ENCODE measurements around the gene SLC38A6.

Gene SLC38A6

DNA sequence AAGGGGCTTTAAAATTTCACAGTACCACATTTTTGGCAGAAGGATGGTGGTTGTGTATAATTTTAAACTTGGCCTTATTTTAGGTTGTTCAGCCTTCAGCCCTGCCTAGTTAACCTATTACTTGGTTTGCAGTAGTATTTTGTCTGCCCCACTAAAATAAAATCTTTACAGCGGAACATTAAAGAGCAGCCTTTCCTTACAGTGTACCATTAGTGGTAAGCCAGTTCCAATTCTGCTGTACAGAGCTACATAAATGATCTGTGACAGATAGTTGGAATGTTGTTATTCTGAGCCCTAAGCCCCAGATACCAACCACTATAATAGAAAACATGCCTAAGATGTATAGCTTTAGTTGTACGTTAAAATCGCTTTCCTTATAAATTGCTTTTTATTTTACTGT lies 56.2 kb downstream of the SLC38A6 start:
- Histone ChIP-seq H4K20me1 (ENCODE audit: insufficient read depth, low read length) (no peaks in the 10 kb centered on the region), H3K9ac (ENCODE audit: low read depth, low read length) (no peak overlapping the region), H3K27me3 (ENCODE audit: insufficient read depth, low read length, poor library complexity) (no peaks in the 10 kb centered on the region), H3K27ac (ENCODE audit: low read length) (no peak overlapping the region), H3K4me1 (ENCODE audit: insufficient read depth, low read length) (peaks cover 17% of the 10 kb centered on the region), H3K9me3 (ENCODE audit: insufficient read depth, low read length, severe bottlenecking) (no peaks in the 10 kb centered on the region), H3K79me2 (ENCODE audit: insufficient read depth, low read length) (no peaks in the 10 kb centered on the region), H3K4me2 (ENCODE audit: insufficient read depth, low read length) (no peak overlapping the region), H3K4me3 (ENCODE audit: low read depth in 1 of 2, low read length in 2 of 2) (no peak overlapping the region), H2AFZ (ENCODE audit: low read depth, low read length) (no peak overlapping the region), H3K36me3 (ENCODE audit: insufficient read depth, low read length) (no peaks in the 10 kb centered on the region)
- ATAC-seq (ENCODE audit: insufficient read depth, low read depth), result no peak
- no peak for DNase-seq
- TF ChIP-seq EZH2 (IDR thresholded peaks at IDR 0.05; ENCODE audit: borderline replicate concordance, low read depth, low read length, severe bottlenecking), result no peak
- TF ChIP-seq, protein P1, sequence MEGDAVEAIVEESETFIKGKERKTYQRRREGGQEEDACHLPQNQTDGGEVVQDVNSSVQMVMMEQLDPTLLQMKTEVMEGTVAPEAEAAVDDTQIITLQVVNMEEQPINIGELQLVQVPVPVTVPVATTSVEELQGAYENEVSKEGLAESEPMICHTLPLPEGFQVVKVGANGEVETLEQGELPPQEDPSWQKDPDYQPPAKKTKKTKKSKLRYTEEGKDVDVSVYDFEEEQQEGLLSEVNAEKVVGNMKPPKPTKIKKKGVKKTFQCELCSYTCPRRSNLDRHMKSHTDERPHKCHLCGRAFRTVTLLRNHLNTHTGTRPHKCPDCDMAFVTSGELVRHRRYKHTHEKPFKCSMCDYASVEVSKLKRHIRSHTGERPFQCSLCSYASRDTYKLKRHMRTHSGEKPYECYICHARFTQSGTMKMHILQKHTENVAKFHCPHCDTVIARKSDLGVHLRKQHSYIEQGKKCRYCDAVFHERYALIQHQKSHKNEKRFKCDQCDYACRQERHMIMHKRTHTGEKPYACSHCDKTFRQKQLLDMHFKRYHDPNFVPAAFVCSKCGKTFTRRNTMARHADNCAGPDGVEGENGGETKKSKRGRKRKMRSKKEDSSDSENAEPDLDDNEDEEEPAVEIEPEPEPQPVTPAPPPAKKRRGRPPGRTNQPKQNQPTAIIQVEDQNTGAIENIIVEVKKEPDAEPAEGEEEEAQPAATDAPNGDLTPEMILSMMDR (IDR thresholded peaks at IDR 0.05; ENCODE audit: borderline replicate concordance, extremely low read depth, low read length, poor library complexity, severe bottlenecking), result no peak

DNA sequence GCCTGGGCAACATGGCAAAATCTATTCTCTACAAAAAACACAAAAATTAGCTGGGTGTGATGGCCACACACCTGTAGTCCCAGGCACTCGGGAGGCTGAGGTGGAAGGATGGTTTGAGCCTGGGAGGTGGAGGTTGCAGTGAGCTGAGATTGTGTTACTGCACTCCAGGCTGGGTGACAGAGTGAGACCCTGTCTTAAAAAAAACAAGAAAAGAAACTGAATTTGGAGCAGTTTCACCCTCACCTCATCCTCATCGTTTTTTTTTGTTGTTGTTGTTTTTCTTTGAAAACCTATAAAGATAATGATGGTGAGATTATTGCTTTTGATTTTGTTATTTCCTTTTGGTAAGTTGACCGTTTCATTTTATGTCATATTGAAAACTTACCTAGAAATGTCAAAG lies 60.7 kb downstream of the SLC38A6 start:
- Histone ChIP-seq H3K4me3 (ENCODE audit: low read depth in 1 of 2, low read length in 2 of 2) (no peak overlapping the region), H3K79me2 (ENCODE audit: insufficient read depth, low read length) (no peaks in the 10 kb centered on the region), H4K20me1 (ENCODE audit: insufficient read depth, low read length) (no peaks in the 10 kb centered on the region), H3K27me3 (ENCODE audit: insufficient read depth, low read length, poor library complexity) (no peaks in the 10 kb centered on the region), H3K36me3 (ENCODE audit: insufficient read depth, low read length) (no peaks in the 10 kb centered on the region), H3K9ac (ENCODE audit: low read depth, low read length) (no peak overlapping the region), H3K4me2 (ENCODE audit: insufficient read depth, low read length) (no peak overlapping the region), H2AFZ (ENCODE audit: low read depth, low read length) (no peak overlapping the region), H3K27ac (ENCODE audit: low read length) (no peak overlapping the region), H3K4me1 (ENCODE audit: insufficient read depth, low read length) (no peaks in the 10 kb centered on the region), H3K9me3 (ENCODE audit: insufficient read depth, low read length, severe bottlenecking) (no peaks in the 10 kb centered on the region)
- DNase-seq (no peak), ATAC-seq (ENCODE audit: insufficient read depth, low read depth) (no peak)
- TF ChIP-seq, protein P1 (IDR thresholded peaks at IDR 0.05; ENCODE audit: borderline replicate concordance, extremely low read depth, low read length, poor library complexity, severe bottlenecking), result no peak
- TF ChIP-seq EZH2 (IDR thresholded peaks at IDR 0.05; ENCODE audit: borderline replicate concordance, low read depth, low read length, severe bottlenecking), result no peak

DNA sequence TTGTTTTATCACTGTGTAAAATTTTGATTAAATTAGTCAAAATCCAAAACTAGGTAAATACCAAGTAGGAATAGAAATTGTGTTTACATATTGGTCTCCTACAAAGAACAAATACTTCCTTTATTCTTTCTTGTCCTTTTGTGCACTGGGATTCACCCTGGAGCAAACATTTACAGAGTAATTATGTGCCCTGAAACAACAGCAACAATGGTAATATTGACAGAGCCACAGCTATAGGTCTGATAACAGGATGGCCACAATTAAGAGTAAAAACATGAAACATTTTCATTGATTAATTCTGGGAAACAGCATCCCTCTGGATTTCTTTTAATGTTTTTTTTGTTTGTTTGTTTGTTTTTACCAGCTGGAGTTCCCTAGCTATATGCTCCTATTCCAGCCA lies 61.2 kb downstream of the SLC38A6 start:
- no peaks in the 10 kb centered on the region for H3K36me3 ChIP-seq (ENCODE audit: insufficient read depth, low read length)
- no peaks in the 10 kb centered on the region for H3K27me3 ChIP-seq (ENCODE audit: insufficient read depth, low read length, poor library complexity)
- H3K4me2 ChIP-seq (ENCODE audit: insufficient read depth, low read length), result no peak overlapping the region
- H3K9ac ChIP-seq (ENCODE audit: low read depth, low read length), result no peak overlapping the region
- TF ChIP-seq EZH2 (IDR thresholded peaks at IDR 0.05; ENCODE audit: borderline replicate concordance, low read depth, low read length, severe bottlenecking), result no peak
- TF ChIP-seq, protein P1 (IDR thresholded peaks at IDR 0.05; ENCODE audit: borderline replicate concordance, extremely low read depth, low read length, poor library complexity, severe bottlenecking), result no peak
- H3K4me3 ChIP-seq (ENCODE audit: low read depth in 1 of 2, low read length in 2 of 2), result no peak overlapping the region
- H3K9me3 ChIP-seq (ENCODE audit: insufficient read depth, low read length, severe bottlenecking), result no peaks in the 10 kb centered on the region
- no peak overlapping the region for H2AFZ ChIP-seq (ENCODE audit: low read depth, low read length)
- H3K79me2 ChIP-seq (ENCODE audit: insufficient read depth, low read length), result no peaks in the 10 kb centered on the region
- no peak overlapping the region for H3K27ac ChIP-seq (ENCODE audit: low read length)
- H4K20me1 ChIP-seq (ENCODE audit: insufficient read depth, low read length), result no peaks in the 10 kb centered on the region
- ATAC-seq (ENCODE audit: insufficient read depth, low read depth), result no peak
- DNase-seq, result no peak
- no peaks in the 10 kb centered on the region for H3K4me1 ChIP-seq (ENCODE audit: insufficient read depth, low read length)

DNA sequence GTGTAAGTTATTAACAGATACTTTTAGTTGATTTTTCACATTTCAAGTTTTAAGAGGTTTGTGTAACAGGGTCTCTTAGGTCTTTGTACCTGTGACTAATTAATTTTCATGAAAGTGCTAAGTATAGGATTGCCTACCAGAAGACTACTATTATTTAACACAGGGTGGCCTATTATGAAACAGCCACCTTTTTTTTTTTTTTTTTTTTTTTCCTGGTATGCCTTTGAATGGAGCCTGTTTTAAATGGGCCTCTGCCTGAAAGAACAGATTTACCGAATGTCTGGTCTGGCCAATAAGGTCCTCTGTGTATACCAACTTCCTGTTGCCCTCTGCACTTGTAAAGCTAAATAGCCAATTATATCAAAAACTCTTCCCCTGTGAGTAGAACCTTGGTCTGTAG lies 62.5 kb downstream of the SLC38A6 start:
- no peak overlapping the region for H2AFZ ChIP-seq (ENCODE audit: low read depth, low read length)
- no peaks in the 10 kb centered on the region for H3K79me2 ChIP-seq (ENCODE audit: insufficient read depth, low read length)
- H3K9ac ChIP-seq (ENCODE audit: low read depth, low read length), result no peak overlapping the region
- no peaks in the 10 kb centered on the region for H3K36me3 ChIP-seq (ENCODE audit: insufficient read depth, low read length)
- H3K4me1 ChIP-seq (ENCODE audit: insufficient read depth, low read length), result no peaks in the 10 kb centered on the region
- no peak for DNase-seq
- no peak for TF ChIP-seq EZH2 (IDR thresholded peaks at IDR 0.05; ENCODE audit: borderline replicate concordance, low read depth, low read length, severe bottlenecking)
- TF ChIP-seq, protein P1 (IDR thresholded peaks at IDR 0.05; ENCODE audit: borderline replicate concordance, extremely low read depth, low read length, poor library complexity, severe bottlenecking), result no peak
- H3K4me2 ChIP-seq (ENCODE audit: insufficient read depth, low read length), result no peak overlapping the region
- no peaks in the 10 kb centered on the region for H4K20me1 ChIP-seq (ENCODE audit: insufficient read depth, low read length)
- ATAC-seq (ENCODE audit: insufficient read depth, low read depth), result no peak
- no peak overlapping the region for H3K27ac ChIP-seq (ENCODE audit: low read length)
- no peaks in the 10 kb centered on the region for H3K27me3 ChIP-seq (ENCODE audit: insufficient read depth, low read length, poor library complexity)
- H3K4me3 ChIP-seq (ENCODE audit: low read depth in 1 of 2, low read length in 2 of 2), result no peak overlapping the region
- H3K9me3 ChIP-seq (ENCODE audit: insufficient read depth, low read length, severe bottlenecking), result no peaks in the 10 kb centered on the region
